Measurements from ENCODE around the gene CDKN2B-AS1. TPM values are rescaled to one million over a fixed set of nuclear protein-coding genes. Genes with fewer than 3 reads are reported as not detected.
"Not testable (repeated sequence)": the region's sequence is repeated elsewhere in the genome, so short reads cannot be mapped to it uniquely, and the experiment has no call there.

The CDKN2B-AS1 gene
- total RNA-seq, result 5.2 and 9.5 TPM in 2 replicates

DNA sequence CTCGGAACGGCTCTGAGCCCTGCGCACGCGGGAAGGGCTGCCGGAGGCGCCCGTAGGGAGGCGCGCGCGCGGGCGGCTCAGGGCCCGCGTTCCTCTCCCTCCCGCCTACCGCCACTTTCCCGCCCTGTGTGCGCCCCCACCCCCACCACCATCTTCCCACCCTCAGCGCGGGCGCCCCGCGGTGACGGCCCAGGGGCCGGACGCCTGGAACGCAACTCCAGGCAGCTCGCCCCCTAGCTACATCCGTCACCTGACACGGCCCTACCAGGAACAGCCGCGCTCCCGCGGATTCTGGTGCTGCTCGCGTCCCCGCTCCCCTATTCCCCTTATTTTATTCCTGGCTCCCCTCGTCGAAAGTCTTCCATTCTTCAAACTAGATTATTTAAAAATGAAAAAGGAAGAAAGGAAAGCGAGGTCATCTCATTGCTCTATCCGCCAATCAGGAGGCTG, at the start of gene CDKN2B-AS1:
CDKN2B-AS1 (plus strand) TSS at position 236 of the 450 bp plus-strand sequence.
- TF ChIP-seq, protein P1, sequence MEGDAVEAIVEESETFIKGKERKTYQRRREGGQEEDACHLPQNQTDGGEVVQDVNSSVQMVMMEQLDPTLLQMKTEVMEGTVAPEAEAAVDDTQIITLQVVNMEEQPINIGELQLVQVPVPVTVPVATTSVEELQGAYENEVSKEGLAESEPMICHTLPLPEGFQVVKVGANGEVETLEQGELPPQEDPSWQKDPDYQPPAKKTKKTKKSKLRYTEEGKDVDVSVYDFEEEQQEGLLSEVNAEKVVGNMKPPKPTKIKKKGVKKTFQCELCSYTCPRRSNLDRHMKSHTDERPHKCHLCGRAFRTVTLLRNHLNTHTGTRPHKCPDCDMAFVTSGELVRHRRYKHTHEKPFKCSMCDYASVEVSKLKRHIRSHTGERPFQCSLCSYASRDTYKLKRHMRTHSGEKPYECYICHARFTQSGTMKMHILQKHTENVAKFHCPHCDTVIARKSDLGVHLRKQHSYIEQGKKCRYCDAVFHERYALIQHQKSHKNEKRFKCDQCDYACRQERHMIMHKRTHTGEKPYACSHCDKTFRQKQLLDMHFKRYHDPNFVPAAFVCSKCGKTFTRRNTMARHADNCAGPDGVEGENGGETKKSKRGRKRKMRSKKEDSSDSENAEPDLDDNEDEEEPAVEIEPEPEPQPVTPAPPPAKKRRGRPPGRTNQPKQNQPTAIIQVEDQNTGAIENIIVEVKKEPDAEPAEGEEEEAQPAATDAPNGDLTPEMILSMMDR (IDR thresholded peaks at IDR 0.05; ENCODE audit: insufficient read depth, low read depth, low read length), result no peak
- DNase-seq (ENCODE audit: low read depth), result peak; percentile 84
- peak within 1 kb of the TSS; percentile 92 for H3K4me3 ChIP-seq (ENCODE audit: low read depth, low read length)

DNA sequence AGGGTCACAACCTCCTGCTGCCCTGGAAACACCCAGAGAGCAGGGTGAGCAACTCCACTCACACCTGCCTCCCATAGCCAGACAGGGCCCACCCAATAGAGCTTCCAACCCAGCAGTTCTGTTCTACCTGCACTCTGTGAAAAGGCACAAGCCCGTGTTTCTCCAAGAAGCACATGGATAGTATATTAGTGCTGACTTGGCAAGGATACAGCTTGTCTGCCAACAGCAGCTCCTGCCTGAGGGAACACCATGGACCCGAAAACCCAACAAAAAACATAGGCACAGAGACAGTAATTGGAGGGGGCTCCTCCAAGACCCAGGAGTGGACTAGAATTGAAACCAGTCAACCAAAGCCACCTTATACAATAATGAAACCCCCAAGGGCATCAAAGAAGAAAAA, 49.0 kb upstream of the CDKN2B-AS1 start:
- DNase-seq (ENCODE audit: low read depth), result no peak
- H3K4me3 ChIP-seq (ENCODE audit: low read depth, low read length), result no peak overlapping the region
- TF ChIP-seq, protein P1 (IDR thresholded peaks at IDR 0.05; ENCODE audit: insufficient read depth, low read depth, low read length), result no peak

DNA sequence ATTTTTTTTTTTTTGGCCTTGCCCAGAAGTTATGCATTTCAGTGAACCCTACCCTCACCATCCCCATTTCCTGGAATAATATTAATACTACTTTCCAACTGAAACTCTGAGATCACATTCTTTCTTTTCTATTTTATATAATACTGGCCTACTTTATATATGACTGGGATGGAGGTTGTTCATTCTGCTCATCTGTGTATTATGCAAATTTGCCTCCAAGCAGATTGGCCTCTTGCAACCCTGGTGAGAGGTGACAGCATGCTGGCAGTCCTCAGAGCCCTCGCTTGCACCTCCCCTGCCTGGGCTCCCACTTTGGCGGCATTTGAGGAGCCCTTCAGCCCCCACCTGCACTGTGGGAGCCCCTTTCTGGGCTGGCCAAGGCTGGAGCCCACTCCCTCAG, 35.8 kb upstream of the CDKN2B-AS1 start:
- no peak overlapping the region for H3K4me3 ChIP-seq (ENCODE audit: low read depth, low read length)
- no peak for DNase-seq (ENCODE audit: low read depth)
- TF ChIP-seq, protein P1 (IDR thresholded peaks at IDR 0.05; ENCODE audit: insufficient read depth, low read depth, low read length), result no peak

DNA sequence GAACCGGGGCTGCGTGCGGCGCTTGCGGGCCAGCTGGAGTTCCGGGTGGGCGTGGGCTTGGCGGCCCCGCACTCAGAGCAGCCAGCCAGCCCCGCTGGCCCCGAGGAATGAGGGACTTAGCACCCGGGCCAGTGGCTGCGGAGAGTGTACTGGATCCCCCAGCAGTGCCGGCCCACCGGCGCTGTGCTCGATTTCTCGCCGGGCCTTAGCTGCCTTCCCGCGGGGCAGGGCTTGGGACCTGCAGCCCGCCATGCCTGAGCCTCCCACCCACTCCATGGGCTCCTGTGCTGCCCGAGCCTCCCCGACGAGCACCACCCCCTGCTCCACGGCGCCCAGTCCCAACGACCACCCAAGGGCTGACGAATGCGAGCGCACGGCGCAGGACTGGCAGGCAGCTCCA, 35.3 kb upstream of the CDKN2B-AS1 start:
- not testable (repeated sequence) for H3K4me3 ChIP-seq (ENCODE audit: low read depth, low read length); DNase-seq (ENCODE audit: low read depth)

DNA sequence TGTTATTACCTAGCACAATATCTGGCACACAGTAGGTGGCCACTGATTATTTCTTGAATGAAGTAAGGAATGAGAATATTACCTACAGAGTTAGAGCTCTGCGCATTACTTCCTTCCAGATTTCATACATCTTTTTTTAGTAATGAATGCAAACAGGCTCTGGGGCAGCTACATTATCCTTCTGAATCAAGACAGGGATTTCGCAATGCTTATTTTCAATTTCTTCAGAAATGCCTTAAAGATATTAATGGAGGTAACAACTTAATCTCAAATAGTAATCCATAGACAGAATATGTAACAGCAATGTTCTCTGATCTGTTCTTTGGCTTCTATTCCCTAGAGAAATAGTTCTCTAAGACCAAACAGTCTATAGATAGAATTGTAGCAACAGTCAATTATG, 33.0 kb upstream of the CDKN2B-AS1 start:
- peak; percentile 19 for DNase-seq (ENCODE audit: low read depth)
- TF ChIP-seq, protein P1 (IDR thresholded peaks at IDR 0.05; ENCODE audit: insufficient read depth, low read depth, low read length), result no peak
- no peak overlapping the region for H3K4me3 ChIP-seq (ENCODE audit: low read depth, low read length)

DNA sequence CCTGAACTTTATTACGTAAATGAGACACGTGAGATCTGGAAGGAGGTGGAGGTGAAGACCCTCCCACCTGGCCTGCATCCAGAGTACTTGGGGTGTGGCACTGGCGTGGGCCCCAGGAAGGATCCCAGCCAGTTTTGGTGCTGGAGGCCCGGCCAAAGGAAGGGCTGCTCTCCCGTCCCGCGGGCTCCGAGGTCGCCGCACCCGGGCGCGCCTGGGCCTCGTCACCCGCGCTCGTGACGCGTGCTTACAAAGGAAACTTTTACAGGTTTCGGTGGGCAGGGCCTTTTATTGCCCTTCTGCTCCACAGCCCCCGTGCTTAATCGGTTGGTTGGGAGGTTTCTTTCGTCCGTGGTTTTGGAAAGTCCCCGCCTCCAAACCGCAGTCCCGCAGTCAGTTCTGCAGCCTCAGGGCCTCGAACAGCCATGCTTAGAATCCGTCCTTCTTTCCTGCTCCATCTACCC, 29.6 kb upstream of the CDKN2B-AS1 start:
- TF ChIP-seq, protein P1 (IDR thresholded peaks at IDR 0.05; ENCODE audit: insufficient read depth, low read depth, low read length), result no peak
- H3K4me3 ChIP-seq (ENCODE audit: low read depth, low read length), result peak overlapping the region; percentile 58
- DNase-seq (ENCODE audit: low read depth), result peak; percentile 61

DNA sequence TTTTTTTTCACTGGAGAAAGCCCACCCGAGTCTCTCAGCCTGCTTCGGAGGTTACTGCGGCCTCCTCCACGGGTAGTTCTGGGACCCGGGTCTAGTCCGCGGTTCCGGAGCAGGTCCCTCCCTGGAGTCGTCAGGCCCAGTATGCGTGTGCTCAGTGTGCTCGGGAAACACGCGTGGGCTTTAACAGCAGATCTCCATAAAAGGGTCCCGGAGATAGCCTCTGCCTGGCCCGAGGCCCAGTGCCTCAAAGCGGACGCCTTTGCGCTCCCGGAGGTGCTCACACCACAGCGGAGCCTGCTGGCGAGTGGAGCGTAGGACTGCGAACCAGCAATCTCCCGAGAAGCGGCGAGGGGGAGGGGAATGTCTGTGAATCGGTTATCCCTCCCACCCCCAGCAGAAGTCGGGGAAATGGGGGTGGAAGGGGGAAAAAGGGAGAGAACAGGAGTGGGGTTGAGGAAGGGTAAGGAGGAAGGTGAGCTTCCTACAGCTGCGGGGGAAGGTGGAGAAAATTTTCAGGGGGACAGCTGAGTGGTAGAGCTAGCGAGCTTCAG, 29.1 kb upstream of the CDKN2B-AS1 start:
- H3K4me3 ChIP-seq (ENCODE audit: low read depth, low read length), result peak overlapping the region; percentile 58
- DNase-seq (ENCODE audit: low read depth), result peak; percentile 74
- TF ChIP-seq, protein P1 (IDR thresholded peaks at IDR 0.05; ENCODE audit: insufficient read depth, low read depth, low read length), result peak; percentile 76
